ENCODE results near the gene MGAT4B.

Gene MGAT4B

DNA sequence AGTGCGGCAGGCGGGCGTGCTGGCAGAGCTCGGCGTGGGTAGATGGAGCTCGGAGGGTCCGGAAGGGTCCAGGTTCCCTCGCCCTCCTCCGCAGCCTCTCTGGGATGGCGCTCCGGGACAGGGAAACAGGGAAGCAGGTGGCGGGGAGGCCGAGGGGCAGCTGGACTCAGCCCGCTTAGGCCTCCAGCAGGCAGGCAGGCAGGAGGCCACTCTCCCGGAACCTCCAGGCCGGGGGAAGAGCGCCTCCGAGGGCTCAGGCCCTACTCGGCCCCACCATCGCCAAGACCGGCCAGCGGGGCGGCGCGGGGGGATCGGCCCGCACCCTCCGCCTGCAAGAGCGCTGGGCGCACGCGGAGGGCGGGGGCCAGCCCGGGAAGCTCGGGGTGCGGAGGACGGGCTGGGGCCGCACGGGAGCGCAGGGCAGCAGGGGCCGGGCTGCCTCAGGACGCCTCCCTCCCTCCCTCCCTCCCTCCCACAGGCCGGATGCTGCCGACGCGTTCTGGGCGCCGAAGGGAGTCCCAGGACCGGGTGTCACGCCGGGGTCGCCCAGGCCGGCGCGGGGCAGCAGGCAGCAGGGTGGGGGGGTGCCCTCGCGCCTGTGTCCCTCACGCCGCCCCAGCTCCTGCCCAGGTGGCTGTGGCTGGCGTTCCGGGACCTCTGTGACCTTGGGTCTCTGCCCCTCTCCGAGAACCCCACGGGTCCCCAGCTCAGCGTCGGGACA is 977 bp downstream of the MGAT4B start:
- DNase-seq = no peak

DNA sequence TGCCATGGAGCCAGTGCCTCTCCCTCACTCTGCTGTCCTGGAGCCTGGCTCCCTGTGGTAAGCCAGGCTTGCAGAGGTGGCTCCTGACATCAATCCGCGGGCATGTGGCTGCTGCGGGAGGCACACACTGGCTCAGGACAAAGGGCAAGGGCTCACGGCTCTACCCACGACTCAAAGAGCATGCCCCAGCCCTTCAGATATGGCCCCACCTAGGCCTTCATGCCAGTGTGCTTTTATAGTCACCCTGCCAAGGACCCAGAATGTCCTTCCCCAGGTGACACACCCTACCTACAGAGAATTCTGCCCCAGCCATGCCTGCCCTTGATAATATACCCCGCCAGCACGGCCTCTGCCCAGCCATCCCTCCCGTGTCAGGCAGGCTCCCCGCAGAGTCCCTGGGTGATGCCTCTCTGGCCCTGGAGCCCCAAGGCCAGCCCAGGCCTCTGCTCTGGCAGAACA is 1.6 kb downstream of the MGAT4B start:
- DNase-seq = no peak

DNA sequence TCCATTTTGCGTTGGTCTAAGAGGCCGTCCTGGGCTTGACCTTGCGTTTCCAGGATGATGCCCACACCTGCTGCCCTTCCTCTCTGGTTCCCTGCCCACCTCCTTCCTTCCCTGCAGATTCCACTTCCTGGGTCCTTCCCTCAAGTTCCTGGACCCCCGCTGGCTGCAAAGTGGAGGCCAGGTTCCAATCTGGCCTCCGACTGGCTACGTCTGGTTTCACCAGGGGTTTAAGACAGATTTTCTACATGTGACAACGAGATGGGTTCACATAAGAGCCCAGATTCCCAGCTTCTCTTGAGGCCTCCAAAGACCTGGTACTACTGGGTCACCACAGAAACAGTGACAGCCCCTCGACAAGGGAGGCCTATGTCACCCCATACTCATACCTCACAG is 2.1 kb downstream of the MGAT4B start:
- DNase-seq = no peak

DNA sequence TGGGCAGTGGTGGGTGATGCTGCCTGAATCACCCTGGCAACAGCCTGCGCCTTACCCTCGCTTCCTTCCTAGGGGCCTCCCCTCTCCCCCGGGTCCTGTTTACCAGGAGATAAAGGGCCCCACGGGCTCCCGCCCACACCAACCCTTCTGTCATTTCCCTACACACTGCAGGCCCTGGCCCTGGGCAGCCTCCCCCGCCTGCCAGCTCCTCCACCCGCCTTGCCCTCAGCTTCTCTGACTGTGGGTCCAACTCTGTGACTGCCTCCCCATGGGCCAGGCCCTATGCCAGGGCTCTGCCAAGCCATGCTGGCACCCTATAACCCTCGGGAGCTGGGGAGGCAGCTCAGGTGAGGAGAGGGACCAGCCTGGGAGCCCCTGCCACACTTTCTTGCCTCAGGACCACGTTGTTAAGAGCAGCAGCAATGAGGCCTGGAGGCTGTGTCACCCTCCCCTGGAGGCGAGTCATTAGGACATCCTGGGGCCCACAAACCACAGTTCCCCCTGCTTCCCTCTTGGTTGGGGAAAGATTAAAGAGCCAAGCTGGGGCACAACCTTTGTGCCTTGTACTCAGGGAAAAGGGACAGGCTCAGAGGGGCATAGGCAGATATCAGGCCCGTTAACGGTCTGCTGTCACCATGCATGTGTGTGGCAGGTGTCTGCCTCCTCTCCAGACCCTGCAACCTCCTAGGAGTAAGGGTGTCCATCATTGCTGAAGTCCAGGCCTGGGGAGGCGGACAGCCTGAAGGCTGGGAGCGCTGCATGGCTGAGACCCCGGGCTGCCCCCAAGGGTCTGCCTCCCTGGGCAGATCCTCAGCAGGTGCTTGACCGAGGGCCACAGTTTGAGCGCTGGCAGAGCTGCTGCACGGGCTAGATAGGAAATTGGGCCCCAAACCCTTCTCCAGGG is 2.8 kb downstream of the MGAT4B start:
- peak; percentile 89 for DNase-seq

DNA sequence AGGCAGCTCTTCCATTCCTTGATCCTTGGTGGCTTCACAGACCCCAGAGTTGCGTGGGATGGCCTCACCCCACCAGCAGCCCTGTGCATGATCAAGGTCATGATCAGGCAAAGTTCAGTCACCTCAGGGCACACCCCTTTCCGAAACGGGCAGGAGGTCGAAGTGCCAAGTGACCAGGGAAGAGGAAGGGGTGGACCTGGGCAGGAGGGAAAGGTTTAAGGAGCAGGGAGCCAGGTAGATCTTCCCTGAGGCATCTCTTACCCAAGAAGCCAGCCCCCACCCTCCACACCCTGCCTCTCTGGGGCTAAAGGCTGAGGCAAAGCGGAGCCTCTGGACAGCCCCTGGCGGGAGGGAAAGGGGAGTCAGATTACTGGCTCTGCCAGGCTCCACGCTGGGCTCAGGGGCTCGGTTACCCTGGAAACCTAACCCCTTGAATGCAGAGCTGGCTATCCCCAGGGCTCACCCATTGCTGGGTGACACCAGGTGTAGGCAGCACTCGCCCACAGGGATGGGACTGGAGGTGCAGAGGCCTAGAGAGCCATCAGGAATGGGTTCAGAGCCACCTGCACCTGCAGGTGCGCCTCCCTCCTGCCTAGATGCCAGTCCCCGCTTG is 3.6 kb downstream of the MGAT4B start:
- DNase-seq = no peak

DNA sequence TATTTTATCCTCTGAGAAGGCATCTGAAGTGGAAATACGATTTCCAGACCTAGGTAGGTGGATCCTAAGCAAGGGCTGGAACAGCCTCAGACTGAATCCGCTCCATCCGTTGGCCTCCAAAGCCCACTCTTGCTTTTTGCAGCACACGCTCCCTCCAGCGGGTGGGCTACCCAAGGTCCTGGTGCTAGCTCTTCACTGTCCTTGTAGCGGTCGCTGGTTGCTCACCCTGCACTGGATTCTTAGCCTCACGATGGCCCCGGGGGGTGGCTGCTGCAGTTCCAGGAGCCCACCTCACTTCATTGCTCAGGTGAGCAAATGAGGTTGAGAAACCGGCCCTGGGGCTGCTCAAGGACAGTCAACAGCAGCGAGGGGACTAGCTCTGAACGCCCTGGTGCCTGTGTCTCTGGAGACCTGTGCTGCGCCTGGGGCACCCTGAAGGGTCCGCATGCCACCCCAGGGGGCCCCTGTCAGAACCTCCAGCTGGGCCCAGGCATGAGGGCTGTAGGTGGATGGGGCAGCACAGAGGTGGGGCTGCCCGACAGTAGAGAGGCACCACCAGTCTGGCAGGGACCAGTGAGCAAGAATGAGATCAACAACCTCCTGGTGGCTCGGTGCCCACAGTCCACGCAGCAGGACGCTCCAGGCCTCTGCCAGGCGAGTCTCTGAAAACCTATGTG is 4.3 kb downstream of the MGAT4B start:
- no peak for DNase-seq

DNA sequence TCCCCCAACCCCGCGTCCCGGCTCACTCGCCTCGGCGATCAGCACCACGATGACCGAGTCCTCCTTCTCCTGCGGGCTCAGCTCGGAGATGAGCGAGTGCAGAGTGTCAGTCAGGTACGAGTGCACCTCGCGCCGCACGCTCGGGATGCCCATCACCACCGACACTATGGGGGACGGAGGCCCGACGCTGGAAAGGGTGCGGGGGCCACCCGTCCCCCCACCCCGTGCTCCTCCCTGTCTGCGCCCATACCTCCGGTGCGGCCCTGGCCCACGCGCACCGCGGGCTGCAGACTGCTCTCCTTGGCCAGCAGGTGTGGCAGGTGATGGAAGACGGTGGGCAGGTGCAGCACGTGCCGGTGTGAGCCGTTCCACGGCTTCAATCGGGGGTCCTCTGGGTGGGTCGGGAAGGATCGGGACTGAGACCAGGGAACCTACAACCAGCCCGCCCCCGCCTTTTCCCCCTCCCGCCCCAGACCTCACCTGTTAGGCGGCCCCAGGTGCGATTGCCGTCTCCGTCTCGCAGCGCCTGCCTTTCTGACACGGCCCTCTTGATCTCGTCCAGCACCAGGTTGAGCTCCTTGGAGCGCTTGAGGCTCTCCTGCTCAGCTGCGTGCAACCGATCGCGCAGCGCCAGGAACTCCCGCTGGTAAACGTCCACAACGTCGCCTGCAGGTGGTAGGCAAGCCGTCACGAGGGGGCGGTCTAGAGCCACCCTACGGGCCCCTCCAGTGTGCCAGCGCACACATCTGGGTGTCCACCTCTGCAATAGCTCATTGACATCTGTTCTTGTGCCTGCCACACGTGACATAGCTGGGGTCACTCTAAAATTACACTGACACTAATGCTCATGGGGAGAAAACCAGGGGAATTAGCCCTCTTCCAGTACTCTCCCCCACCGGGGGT is 5.1 kb downstream of the MGAT4B start:
- peak; percentile 42 for DNase-seq

DNA sequence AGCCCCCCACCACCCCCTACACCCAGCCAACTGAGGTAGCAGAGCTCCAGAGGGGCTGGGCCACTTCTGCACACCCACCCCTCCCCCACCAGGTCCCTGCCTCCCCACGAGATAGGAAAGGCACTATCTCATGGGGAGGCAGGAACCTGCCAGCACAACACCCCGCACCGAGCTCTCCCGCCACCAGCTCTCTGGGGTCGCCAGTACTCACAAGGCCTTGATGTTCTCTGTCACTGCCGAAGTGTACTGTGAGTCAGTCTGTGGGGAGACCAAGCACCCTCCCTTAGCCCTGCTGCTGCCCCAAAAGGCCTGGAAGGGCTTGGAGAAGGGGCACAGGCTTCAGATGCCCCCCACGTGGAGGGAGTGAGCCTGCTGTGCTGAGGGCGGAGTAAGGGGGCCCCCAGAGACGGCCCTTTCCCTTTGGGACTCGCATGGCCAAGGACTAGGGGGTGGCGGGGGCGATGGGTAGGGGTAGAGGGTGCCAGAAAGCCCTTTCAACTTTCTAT is 5.9 kb downstream of the MGAT4B start:
- peak; percentile 38 for DNase-seq

DNA sequence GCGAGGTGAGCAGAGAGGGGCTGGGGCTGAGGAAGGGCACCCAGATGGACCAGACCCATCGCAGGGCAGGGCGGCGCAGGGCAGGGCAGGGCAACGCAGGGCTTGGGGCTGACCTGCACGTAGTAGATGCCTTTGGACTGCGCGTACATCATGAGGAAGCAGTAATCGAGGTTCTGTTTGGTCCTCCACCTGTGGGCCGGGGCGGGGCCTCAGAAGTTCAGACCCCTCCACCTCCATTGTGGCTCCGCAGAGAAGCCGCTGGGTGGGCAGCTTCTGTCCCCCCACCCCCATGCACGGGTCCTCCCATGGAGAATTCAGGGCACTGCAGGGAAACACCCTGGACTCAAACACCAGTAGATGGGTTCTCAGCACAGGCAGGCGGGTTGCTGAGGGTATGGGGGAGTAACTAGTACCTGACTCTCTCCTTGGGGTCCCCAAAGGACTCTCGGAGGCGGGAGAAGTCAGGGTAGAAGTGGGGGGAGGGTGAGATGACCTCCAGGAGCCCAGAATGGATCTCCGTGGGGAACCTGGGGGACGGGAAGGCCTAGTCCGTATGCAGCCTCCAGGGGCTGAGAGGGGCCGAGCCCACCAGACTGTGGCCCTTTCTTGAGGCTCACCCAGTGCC is 6.5 kb downstream of the MGAT4B start:
- DNase-seq = no peak

DNA sequence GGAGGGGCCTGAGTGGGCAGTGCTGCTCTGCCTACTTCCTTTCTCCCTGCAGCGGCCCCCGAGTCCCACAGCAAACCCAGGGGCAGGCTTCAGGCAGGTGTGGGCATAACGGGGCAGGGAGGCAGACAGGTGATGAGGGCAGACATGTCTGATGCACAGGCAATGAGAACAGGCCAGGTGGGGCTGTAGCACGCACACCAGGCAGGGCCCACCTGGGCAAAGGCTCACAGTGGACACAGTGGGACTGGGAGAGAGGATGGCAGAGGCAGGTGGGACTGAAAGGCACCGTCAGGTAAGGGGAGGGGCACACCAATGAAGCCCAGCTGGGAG is 7.1 kb downstream of the MGAT4B start:
- DNase-seq = no peak

DNA sequence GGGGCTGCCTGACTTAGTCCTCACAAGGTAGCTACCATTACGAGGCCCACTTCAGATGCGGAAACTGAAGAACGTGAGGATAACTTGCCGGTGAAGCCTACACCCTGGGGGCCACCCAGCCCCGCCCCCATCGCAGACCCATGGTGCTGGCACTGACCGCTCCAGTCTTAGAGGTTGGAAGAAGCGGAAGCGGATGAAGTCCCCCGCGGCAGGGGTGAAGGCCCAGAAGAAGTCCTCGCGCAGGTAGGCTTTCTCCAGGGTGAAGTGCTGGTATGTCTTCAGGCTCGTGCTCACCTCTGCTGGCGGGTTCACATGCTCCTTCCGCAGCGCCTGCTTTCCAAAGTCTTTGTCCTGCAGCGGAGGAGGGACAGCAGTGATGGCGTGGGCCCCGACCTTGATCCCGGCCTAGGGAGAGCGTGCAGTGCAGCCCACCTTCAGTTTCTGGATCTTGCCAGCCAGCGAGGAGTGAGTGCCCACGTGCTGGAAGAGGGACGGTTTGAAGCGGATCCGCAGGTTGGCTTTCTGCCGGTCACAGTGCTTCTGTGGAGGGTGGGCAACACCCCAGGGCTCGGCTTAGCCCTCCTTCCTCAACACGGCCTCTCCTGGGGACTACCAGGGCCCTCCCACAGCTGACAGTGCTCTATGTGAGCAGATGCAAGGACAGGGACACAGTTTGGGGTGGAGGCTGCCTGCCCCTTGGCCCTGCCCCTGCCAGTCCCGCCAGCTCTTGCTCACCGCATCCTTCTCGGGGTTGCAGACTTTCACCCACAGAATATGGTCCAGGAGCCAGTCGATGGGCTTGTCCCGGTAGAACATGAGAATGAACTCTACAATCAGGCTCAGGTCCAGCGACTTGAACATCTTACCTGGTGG is 7.7 kb downstream of the MGAT4B start:
- DNase-seq = no peak

DNA sequence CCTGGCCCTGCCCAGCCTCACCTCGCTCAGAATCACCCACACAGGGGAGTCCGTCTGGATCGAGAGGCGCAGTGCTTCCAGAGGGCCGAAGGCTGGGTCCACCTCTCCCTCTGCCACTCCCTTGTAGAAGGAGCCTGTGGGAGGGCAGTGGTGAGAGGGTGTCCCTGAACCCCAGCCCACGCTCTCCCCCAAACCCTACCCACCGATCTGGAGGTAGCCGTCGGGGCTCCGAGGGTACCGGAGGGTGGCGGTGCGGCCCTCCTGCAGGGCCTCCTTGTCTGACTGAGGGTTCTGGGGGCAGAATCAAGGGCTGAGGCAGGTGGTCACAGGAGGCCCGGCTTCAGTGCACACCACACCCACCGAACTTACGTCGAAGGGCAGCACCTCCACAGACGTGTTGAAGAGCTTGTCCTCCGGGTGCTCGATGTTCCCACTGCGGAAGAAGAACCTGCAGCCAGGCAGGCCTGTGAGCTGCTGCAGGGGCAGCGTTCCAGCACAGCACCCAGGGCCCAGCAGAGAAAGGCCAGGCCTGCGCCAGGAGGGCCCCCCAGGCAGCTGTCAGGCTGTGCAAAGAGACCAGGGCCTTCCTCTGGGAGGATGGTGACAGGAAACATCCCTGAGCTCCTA is 8.4 kb downstream of the MGAT4B start:
- DNase-seq = no peak

DNA sequence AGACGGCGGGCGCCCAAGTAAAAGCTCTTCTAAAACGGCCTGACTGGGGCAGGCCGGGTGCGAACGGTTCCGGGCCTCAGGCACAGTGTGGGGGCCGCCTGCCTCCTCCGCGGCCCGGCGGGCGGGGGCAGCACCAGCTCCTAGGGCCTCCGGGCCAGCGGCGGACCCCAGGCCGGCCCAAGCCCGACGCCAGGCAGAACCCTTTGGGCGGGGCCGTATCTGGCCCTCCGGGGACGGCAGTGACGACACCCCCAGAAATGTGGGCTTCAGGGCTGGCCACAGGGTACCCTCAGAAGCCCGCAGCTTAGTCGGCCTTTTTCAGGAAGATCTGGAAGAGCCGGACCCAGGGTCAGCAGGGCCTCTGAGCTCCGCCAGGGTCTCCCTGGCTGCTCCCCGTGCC is 8.9 kb downstream of the MGAT4B start:
- no peak for DNase-seq

DNA sequence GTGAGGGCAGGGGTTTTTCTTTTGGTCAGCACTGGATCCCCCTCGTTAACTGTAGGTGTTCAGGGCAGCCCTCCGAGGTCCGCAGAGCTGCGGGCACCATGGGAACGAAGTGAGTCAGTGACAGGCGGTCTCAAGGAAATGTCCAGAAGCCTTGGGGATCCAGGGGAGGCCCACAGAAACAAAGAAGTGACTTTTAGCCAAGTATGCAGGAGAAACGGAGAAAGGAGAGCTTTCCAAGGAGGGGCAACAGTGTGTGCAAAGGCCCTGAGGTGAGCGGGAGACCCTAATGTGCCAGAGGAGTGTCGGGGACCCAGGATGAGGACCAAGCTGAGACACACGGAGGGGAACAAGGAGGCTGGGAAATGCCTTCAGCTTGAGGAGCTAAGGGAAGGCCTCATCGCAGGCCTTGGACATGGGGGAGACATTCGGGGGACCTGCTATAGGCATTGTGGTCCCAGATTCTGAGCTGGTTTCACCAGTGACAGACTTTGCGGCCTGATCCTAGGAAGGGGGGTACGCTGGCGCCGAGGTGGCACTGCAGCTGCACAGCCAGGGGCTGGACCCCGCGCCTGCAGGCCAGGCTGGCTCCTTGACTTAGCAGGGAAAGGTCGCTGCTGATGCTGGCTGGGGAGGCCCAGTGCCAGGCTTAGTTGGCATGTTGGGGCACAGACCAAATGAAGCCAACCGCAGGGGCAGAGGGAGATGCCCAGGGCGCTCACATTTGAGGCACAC is 9.6 kb downstream of the MGAT4B start:
- DNase-seq = no peak

DNA sequence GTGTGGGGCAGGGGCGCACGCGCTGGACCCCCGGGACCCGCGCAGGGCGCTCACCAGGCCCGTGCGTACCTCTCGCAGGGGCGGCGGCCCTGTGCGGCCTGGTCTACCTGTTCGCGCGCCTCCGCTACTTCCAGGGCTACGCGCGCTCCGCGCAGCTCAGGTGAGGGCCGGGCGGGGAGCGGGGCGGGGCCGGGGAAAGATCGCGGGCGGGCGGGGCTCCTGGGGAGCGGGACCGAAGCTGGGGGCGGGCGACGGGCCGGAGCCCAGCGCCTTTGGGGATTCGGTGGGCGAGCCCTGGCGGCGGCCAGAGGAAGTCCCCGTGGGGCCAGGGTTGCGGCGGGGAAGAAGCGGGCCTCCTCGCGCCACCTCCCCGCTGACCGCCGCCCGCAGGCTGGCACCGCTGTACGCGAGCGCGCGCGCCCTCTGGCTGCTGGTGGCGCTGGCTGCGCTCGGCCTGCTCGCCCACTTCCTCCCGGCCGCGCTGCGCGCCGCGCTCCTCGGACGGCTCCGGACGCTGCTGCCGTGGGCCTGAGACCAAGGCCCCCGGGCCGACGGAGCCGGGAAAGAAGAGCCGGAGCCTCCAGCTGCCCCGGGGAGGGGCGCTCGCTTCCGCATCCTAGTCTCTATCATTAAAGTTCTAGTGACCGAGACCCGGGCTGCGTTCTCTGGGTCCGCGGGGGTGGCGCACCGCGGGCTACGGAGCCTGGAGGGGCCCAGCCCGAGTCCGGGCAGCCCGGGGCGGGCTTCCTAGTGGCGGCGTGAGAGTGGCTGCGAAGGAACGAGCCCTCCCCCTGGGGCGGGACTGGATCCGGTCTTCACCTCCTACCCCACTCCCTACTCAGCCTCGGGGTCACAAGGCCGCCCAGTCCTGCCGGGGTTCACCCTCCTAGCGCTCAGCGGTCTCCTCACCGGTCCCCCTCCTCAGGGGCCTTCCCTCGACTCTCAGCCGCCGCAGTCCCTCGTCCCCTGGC is 10.5 kb downstream of the MGAT4B start:
- peak; percentile 79 for DNase-seq

DNA sequence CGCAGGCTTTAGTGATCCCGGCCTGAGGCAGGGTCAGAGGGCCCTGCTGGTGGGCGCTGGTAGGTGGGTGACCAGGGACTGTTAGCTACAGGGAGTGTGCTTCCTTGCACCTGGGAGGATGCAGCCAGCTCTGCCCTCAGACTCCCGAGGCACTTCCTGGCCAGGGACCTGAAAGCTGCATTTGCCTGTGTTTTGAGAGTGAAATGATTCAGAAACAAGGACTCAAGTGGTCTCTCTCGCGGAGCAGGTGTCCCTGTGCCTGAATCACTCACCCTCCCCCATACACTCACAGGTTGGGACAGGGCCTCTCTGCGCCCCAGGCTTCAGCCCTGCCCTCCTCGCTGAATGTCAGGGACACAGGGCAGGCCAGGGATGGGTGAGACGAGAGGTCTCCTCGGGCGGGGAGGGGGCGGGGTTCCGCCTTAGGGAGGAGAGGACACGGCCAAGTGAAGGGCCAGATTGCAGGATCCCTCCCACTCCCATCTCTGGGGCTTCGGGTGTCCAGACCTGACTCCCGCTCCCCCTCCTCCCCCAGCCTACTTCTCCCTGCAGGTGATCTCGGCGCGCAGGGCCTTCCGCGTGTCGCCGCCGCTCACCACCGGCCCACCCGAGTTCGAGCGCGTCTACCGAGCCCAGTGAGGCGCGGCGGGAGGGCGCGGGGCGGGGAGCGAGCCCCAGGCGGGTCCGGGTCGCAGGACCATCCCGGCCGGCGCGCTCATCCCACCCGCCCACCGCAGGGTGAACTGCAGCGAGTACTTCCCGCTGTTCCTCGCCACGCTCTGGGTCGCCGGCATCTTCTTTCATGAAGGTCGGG is 11.4 kb downstream of the MGAT4B start:
- no peak for DNase-seq

DNA sequence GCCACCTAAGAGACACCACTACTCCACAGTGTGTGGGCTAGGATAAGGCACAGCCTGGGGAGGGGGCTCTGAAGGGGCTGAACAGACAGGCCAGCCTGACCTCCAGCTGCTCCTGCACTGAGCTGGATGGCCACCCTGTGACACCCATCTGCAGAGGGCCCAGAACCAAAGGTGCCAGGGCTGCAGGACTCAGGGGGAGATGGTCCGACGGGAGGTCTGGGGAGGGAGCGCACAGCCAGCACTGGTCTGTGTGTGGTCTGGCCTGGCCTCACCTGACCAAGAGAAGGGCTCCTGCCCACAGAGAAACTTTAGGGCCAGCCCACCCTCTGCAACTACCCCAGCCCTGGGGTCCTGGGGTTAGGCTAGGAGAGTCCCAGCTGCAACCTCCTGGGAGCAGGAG is 12.1 kb downstream of the MGAT4B start:
- no peak for DNase-seq
